HG03159 (cell line): ENCODE measurements around the gene IL22RA1.

Source experiments
- ATAC-seq: cut with Tn5 transposase; IDR thresholded peaks from one replicate; pipeline ENCODE4 v1.9.1; 2021; ENCODE audit warnings: mild to moderate bottlenecking, moderate library complexity; ENCODE audit not compliant: unreplicated experiment

Gene IL22RA1

GRCh38 chr1:24168245-24168644 is 25.3 kb upstream of the IL22RA1 start:
- ATAC-seq = no peak

GRCh38 chr1:24167008-24167407 is 24.1 kb upstream of the IL22RA1 start:
- no peak for ATAC-seq

GRCh38 chr1:24165500-24165899 is 22.6 kb upstream of the IL22RA1 start:
- ATAC-seq = no peak

GRCh38 chr1:24164004-24164403 is 21.1 kb upstream of the IL22RA1 start:
- ATAC-seq = no peak

DNA sequence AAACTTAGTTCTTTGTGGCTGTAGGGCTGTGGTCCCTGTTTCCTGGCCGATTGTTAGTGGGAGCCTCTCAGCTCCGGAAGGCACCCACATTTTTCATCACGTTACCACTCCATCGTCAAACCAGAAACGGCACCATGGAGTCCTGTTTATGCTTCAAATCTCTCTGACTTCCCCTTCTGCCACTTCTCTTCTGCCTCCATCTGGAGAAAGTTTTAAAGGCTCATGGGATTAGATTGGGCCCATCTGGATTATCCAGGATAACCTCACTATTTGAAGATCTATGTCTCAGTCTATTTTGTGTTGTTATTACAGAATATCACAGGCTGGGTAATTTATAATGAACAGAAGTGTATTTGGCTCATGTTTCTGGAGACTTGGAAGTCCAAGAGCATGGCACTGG is 19.3 kb upstream of the IL22RA1 start:
- ATAC-seq = no peak

- no peak for ATAC-seq
These were observed 18.3 kb upstream of the IL22RA1 start for GRCh38 chr1:24161270-24161669.

DNA sequence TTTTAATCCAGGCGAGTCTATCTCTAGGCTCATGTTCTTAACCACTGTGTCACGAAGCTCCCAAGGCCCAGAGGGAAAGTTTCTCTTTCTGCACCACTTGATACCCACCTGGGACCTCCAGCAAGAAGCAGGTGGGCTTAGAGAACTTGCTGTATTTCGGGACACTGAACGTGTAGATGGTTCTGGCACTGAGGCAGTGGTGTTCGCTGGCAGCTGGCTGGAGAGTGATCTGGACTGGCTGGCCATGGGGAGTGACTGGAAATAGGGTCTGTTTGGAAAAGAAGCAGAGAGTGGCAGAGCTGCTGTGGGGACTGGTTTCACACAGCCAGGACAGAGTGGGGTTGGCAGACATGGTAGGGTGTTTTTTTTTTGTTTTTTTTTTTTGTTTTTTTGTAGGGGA is 16.4 kb upstream of the IL22RA1 start:
- no peak for ATAC-seq

- ATAC-seq = no peak
These were observed 15.1 kb upstream of the IL22RA1 start for GRCh38 chr1:24157918-24158481.

DNA sequence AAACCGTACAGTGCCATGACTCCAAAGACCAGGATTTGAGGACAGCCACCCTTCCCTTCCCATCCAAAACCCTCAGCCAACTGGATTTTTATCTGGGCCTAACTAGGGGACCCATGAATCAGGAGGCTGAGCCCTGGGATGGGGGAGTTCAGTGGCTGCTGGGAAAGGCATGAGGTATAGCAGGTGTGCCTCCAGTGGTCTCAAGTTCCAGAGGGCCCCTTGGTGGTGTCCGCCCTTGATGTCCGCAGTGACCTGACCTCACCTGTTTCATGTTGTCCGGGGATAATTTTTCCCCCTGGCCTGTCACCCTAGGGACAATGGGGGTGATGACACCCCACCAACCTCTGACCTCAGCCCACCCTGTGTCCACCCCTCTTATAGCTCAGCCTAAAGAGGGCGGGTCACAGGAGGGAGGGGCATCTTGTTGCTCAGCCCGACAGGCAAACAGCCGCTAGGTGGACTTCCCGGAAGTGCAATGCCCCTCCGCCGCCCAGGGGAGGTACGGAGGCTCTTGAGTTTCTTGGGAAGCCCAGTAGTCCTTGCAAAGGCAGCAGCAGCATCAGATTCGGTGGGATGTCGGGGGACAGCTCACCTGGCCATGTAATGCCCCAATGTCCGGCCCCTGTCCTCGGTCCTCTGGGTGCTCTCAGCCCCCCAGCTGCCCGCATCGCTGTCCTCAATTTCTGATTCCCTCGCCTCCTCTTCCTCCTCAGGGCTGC is 13.8 kb upstream of the IL22RA1 start:
- ATAC-seq = no peak

- ATAC-seq = no peak
These were observed 12.3 kb upstream of the IL22RA1 start for GRCh38 chr1:24155011-24155782.

DNA sequence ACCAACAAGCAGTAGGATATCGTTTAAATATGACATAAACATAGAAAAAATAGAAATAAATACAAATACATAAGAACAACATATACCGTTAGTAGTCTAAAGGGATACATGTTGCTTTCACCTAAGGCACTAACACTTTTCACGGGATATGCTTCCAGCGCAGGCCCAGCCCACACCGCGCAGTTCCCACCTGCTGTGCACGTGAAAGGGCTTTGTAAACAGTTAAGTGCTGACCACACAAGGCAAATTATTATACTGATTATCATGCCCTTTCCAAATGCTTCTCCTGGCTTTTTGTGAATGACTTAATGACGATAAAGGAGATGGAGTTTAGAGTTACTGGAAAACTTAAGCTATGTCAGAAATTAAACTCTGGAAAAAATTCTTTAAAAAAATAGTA is 11.3 kb upstream of the IL22RA1 start:
- ATAC-seq = no peak

DNA sequence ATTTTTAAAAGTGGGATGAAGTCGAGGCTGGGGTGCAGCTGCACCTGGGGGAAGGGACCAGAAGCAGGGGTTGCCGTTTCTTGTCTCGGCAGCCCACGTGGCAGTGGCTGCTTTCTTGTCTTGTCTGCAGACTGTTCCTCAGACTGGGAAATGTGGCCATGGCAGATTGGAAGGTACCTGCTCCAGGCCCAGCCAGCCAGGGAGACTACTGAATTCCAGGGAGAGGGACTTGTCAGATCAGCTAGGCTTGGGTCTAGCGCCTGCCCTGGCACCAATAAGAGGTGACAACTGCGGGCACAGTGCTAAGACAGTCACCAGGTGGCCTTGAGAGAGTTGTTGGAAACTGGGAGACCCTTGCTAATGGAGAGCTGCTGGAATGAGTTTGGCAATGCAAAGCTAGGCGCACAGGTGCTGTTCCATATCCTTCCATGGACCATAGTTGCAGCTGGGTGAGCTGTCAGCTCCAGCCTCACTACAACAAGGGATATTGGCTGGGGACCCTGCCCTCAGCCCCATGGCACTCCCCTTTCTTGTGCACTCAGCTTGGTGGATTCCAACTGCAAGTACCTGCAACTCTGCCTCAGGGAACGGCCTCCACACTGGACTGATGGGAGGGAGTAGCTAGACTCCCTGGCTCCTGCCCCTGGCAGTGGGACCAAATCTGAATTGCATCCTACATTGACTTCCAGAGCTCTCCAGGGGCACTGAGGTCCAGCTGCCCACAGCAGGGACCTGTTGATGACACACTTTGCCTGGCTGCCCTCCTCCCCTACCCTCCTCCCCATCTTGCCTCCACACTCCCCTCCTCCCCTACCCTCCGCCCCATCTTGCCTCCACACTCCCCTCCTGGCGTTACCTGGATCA is 9.9 kb upstream of the IL22RA1 start:
- no peak for ATAC-seq

DNA sequence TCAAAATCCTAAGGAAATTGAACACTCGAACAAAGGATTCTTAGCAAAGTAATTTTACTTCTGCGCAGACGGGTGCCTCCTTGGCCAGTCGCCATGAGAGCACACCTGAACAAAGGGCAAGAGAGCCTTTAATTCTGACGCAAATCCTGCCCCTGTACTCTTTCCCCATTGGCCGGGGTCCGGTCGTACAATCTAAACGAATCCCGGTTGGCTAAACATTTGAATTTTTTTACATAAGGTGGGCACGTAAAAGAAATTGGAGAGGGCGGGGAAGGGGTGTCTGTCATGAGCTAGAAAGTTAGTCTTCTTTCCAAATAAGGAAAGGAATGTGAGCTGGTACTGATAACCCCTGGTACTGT is 8.2 kb upstream of the IL22RA1 start:
- no peak for ATAC-seq

DNA sequence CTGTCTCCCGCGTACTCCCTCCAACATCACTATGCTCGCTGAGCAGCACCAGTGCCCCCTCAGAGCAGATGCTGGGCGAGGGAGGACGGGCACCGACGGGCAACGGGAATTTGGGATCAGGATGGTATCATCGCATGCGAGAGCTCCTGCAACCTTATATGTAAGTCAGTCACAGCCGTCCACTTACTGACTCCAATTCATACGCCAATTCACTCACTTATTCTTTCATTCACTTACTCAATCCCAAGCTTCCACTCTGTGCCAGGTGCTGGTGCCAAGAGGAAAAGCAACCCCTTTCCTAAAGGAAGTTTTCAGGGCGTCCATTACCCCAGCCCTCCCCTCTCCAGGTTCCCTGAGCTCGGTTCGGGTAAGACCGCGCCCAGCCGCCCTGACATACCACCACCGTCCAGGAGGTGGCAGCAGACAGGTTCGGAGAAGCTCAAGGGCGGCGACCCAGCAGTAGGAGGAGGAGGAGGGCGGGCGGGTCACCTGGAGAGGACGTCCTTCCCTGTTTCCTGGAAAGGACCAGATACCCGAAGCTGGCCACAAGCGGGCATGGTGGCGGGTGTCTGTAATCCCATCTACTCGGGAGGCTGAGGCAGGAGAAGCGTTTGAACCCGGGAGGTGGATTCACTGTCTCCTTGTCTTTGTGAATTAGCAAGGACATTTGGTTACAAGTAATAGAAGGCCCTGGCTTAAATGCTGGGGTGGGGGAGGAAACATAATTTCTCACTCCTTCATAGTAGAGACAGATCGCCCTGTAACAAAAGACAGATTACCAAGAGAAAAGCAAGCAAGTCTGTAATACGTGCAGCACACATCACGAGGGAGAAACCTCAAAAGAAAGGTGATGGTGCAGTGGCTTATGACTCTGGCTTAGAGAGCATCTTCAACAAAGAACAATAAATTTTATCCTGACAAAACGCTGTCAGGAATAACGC is 7.6 kb upstream of the IL22RA1 start:
- peak; percentile 73 for ATAC-seq

DNA sequence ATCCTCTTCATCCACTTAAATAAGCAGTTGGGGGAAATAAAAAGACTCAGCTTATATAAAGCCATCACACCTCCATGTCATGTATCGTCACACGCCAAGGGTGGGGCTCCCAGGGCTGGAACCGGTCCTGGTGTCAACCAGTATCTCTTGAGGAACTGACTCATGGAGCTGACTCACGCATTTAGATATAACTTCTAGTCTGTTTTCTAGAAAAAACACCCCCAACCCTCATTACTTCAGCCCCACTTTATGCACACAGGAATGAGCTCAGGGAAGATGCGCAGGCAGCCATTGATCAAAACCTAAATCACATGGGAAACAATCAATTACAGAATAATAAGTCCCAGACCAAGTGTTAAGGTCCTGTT is 6.9 kb upstream of the IL22RA1 start:
- no peak for ATAC-seq

DNA sequence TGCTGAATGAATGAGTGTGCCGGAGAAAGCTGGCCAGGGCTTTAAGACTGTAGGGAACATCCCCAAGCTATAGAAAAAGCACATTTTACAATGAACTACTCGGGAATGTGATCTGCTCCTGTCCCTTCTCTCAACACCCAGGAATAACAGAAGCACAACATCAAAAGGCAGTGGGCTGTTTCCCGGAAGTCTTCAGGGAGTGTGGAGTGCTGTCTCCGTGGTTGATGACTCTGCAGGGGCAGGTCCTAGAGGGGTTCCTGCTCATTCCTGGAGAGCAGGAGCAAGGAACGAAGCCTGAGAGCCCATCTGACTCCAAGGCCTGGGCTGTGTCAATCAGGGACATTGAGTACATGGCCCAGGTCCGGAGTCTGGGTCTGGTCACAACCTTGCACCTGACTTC is 4.9 kb upstream of the IL22RA1 start:
- ATAC-seq = no peak

- no peak for ATAC-seq
These were observed 4.3 kb upstream of the IL22RA1 start for GRCh38 chr1:24147194-24147593.

- no peak for ATAC-seq
These were observed 1.5 kb downstream of the IL22RA1 start for GRCh38 chr1:24141311-24141997.

- ATAC-seq = no peak
These were observed 2.2 kb downstream of the IL22RA1 start for GRCh38 chr1:24140741-24141181.
